Measurements from ENCODE around the gene PLXNA4. TPM values are rescaled to one million over a fixed set of nuclear protein-coding genes. Genes with fewer than 3 reads are reported as not detected.

The PLXNA4 gene
- total and polyA plus RNA-seq, 5 donors = 5.7 to 19.3 (median 16.0) TPM

GRCh38 chr7:132312531-132313055 is 263.7 kb downstream of the PLXNA4 start:
- WGBS = 85% methylated on average over 4 of the region's 4 CpGs
- no peak overlapping the region for H3K27ac ChIP-seq (ENCODE audit: low read length)
- H3K9me3 ChIP-seq (ENCODE audit: control insufficient read depth, low read length) = no peaks in the 10 kb centered on the region
- ATAC-seq (no peak), DNase-seq (no peak)
- intact Hi-C loops (cut with DNase I) = no loop called here
- H3K27me3 ChIP-seq (ENCODE audit: control insufficient read depth, insufficient read depth) = no peaks in the 10 kb centered on the region
- H3K4me1 ChIP-seq (ENCODE audit: control insufficient read depth, insufficient read depth, low read length) = no peaks in the 10 kb centered on the region
- no peak overlapping the region for H3K4me3 ChIP-seq (ENCODE audit: low read length)

- H3K4me1 ChIP-seq (ENCODE audit: control insufficient read depth, insufficient read depth, low read length) = no peaks in the 10 kb centered on the region
- H3K27me3 ChIP-seq (ENCODE audit: control insufficient read depth, insufficient read depth) = no peaks in the 10 kb centered on the region
- no peak overlapping the region for H3K4me3 ChIP-seq (ENCODE audit: low read length)
- 88% methylated on average over 2 of the region's 2 CpGs for WGBS
- intact Hi-C loops (cut with DNase I) = no loop called here
- no peaks in the 10 kb centered on the region for H3K9me3 ChIP-seq (ENCODE audit: control insufficient read depth, low read length)
- H3K27ac ChIP-seq (ENCODE audit: low read length) = no peak overlapping the region
- no peak for DNase-seq
- ATAC-seq = no peak
Measured at GRCh38 chr7:132311733-132312132, 264.5 kb downstream of the PLXNA4 start.

- Histone ChIP-seq H3K4me1 (ENCODE audit: control insufficient read depth, insufficient read depth, low read length) (peaks cover 5% of the 10 kb centered on the region), H3K27me3 (ENCODE audit: control insufficient read depth, insufficient read depth) (no peaks in the 10 kb centered on the region), H3K4me3 (ENCODE audit: low read length) (no peak overlapping the region), H3K27ac (ENCODE audit: low read length) (no peak overlapping the region), H3K9me3 (ENCODE audit: control insufficient read depth, low read length) (no peaks in the 10 kb centered on the region)
- DNase-seq (no peak), ATAC-seq (no peak)
- WGBS = 78% methylated on average over 9 of the region's 9 CpGs
- intact Hi-C loops (cut with DNase I) = no loop called here
Measured at GRCh38 chr7:132309102-132309805, 267.0 kb downstream of the PLXNA4 start.

- WGBS = 73% methylated on average over 7 of the region's 7 CpGs
- no peak for DNase-seq
- no peak for ATAC-seq
- Histone ChIP-seq H3K9me3 (ENCODE audit: control insufficient read depth, low read length) (no peaks in the 10 kb centered on the region), H3K4me3 (ENCODE audit: low read length) (no peak overlapping the region), H3K27ac (ENCODE audit: low read length) (no peak overlapping the region), H3K27me3 (ENCODE audit: control insufficient read depth, insufficient read depth) (no peaks in the 10 kb centered on the region), H3K4me1 (ENCODE audit: control insufficient read depth, insufficient read depth, low read length) (peaks cover 5% of the 10 kb centered on the region)
- intact Hi-C loops (cut with DNase I) = no loop called here
Measured at GRCh38 chr7:132307465-132307864, 268.8 kb downstream of the PLXNA4 start.

GRCh38 chr7:132300599-132301277 is 275.5 kb downstream of the PLXNA4 start:
- Histone ChIP-seq H3K4me1 (ENCODE audit: control insufficient read depth, insufficient read depth, low read length) (no peaks in the 10 kb centered on the region), H3K27me3 (ENCODE audit: control insufficient read depth, insufficient read depth) (no peaks in the 10 kb centered on the region), H3K27ac (ENCODE audit: low read length) (no peak overlapping the region), H3K9me3 (ENCODE audit: control insufficient read depth, low read length) (no peaks in the 10 kb centered on the region), H3K4me3 (ENCODE audit: low read length) (no peak overlapping the region)
- intact Hi-C loops (cut with DNase I) = no loop called here
- WGBS = 45% methylated on average over 6 of the region's 6 CpGs
- ATAC-seq (peak; percentile 27 to 61), DNase-seq (peak; percentile 58 to 73 (median 68))

- no peaks in the 10 kb centered on the region for H3K9me3 ChIP-seq (ENCODE audit: control insufficient read depth, low read length)
- peak in 1 of 2 donors; percentile 77 for ATAC-seq
- no peak for DNase-seq
- intact Hi-C loops (cut with DNase I) = no loop called here
- H3K27me3 ChIP-seq (ENCODE audit: control insufficient read depth, insufficient read depth) = no peaks in the 10 kb centered on the region
- H3K4me3 ChIP-seq (ENCODE audit: low read length) = no peak overlapping the region
- no peaks in the 10 kb centered on the region for H3K4me1 ChIP-seq (ENCODE audit: control insufficient read depth, insufficient read depth, low read length)
- 56% methylated on average over 4 of the region's 4 CpGs for WGBS
- H3K27ac ChIP-seq (ENCODE audit: low read length) = no peak overlapping the region
Measured at GRCh38 chr7:132298790-132299189, 277.5 kb downstream of the PLXNA4 start.

GRCh38 chr7:132296820-132297219 is 279.4 kb downstream of the PLXNA4 start:
- Histone ChIP-seq H3K27me3 (ENCODE audit: control insufficient read depth, insufficient read depth) (no peaks in the 10 kb centered on the region), H3K4me3 (ENCODE audit: low read length) (no peak overlapping the region), H3K4me1 (ENCODE audit: control insufficient read depth, insufficient read depth, low read length) (no peaks in the 10 kb centered on the region), H3K9me3 (ENCODE audit: control insufficient read depth, low read length) (no peaks in the 10 kb centered on the region), H3K27ac (ENCODE audit: low read length) (no peak overlapping the region)
- WGBS = 81% methylated on average over 8 of the region's 8 CpGs
- intact Hi-C loops (cut with DNase I) = no loop called here
- ATAC-seq = no peak
- no peak for DNase-seq

- no peaks in the 10 kb centered on the region for H3K27me3 ChIP-seq (ENCODE audit: control insufficient read depth, insufficient read depth)
- no peaks in the 10 kb centered on the region for H3K9me3 ChIP-seq (ENCODE audit: control insufficient read depth, low read length)
- no peak overlapping the region for H3K27ac ChIP-seq (ENCODE audit: low read length)
- WGBS = 52% methylated on average over 3 of the region's 3 CpGs
- intact Hi-C loops (cut with DNase I) = no loop called here
- DNase-seq (no peak), ATAC-seq (no peak)
- no peaks in the 10 kb centered on the region for H3K4me1 ChIP-seq (ENCODE audit: control insufficient read depth, insufficient read depth, low read length)
- no peak overlapping the region for H3K4me3 ChIP-seq (ENCODE audit: low read length)
Measured at GRCh38 chr7:132295175-132295574, 281.1 kb downstream of the PLXNA4 start.

GRCh38 chr7:132292803-132293202 is 283.5 kb downstream of the PLXNA4 start:
- H3K9me3 ChIP-seq (ENCODE audit: control insufficient read depth, low read length) = no peaks in the 10 kb centered on the region
- no peaks in the 10 kb centered on the region for H3K4me1 ChIP-seq (ENCODE audit: control insufficient read depth, insufficient read depth, low read length)
- 53% methylated on average over 4 of the region's 4 CpGs for WGBS
- H3K27ac ChIP-seq (ENCODE audit: low read length) = no peak overlapping the region
- ATAC-seq = peak in 1 of 2 donors; percentile 46
- DNase-seq = no peak
- no peak overlapping the region for H3K4me3 ChIP-seq (ENCODE audit: low read length)
- intact Hi-C loops (cut with DNase I) = no loop called here
- H3K27me3 ChIP-seq (ENCODE audit: control insufficient read depth, insufficient read depth) = no peaks in the 10 kb centered on the region

- DNase-seq (no peak), ATAC-seq (no peak)
- Histone ChIP-seq H3K4me1 (ENCODE audit: control insufficient read depth, insufficient read depth, low read length) (no peaks in the 10 kb centered on the region), H3K27ac (ENCODE audit: low read length) (no peak overlapping the region), H3K27me3 (ENCODE audit: control insufficient read depth, insufficient read depth) (no peaks in the 10 kb centered on the region), H3K4me3 (ENCODE audit: low read length) (no peak overlapping the region), H3K9me3 (ENCODE audit: control insufficient read depth, low read length) (no peaks in the 10 kb centered on the region)
- intact Hi-C loops (cut with DNase I) = no loop called here
- WGBS = 93% methylated on average over 1 of the region's 1 CpG
Measured at GRCh38 chr7:132291481-132291880, 284.8 kb downstream of the PLXNA4 start.

- no peaks in the 10 kb centered on the region for H3K9me3 ChIP-seq (ENCODE audit: control insufficient read depth, low read length)
- no peaks in the 10 kb centered on the region for H3K27me3 ChIP-seq (ENCODE audit: control insufficient read depth, insufficient read depth)
- H3K4me1 ChIP-seq (ENCODE audit: control insufficient read depth, insufficient read depth, low read length) = no peaks in the 10 kb centered on the region
- no peak for DNase-seq
- H3K27ac ChIP-seq (ENCODE audit: low read length) = no peak overlapping the region
- intact Hi-C loops (cut with DNase I) = no loop called here
- WGBS = 68% methylated on average over 5 of the region's 5 CpGs
- no peak for ATAC-seq
- no peak overlapping the region for H3K4me3 ChIP-seq (ENCODE audit: low read length)
Measured at GRCh38 chr7:132290021-132290420, 286.2 kb downstream of the PLXNA4 start.
